ENCODE measurements around the gene UBAP2.
A peak's percentile ranks its signal among the peaks of the same experiment; 100 is the strongest.

Gene UBAP2

GRCh38 chr9:34048727-34049629, at the start of gene UBAP2:
Gene UBAP2 (minus strand): TSS chr9:34048887. CDS start chr9:34017148, 31,739 bp downstream.
- FAIRE-seq (no peak), DNase-seq (ENCODE audit: low spot score) (peak; percentile 85)

DNA sequence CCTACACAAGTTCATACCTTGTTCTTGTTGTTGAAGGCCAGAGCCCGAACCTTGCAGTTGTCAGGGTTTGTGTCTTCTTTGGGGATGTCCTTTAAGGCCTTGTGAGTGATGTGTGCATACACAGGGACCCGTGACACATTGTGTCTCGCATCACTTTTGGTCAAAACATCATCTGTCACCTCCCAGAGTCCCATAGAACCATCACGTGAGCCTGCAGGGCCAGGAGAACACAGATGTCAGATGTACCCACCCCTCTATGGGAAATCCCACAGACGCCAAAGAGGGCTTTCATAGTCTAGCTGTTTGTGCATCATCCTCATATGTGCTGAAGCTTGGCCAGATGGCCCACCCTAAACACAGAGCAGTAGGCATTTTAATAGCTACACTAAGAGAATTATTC, 49.6 kb upstream of the UBAP2 start:
- FAIRE-seq (no peak), DNase-seq (ENCODE audit: low spot score) (no peak)

DNA sequence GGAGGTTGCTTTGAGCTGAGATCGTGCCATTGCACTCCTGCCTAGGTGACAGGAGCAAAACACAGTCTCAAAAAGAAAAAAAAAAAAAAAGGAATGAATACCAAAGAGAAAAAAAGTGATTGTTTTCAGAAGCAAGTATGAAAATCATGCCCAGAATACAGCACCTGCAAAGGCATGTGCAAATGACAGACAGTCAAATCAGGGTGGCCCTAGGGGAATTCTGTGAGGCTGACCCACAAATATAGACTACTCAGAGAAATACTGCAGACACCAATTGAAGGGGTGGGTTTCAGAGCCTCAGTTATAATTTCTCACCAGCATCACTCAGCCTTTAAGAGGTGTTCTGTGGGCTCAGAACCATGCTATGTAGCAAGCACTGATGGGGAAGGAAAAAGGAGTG, 49.2 kb upstream of the UBAP2 start:
- no peak for DNase-seq (ENCODE audit: low spot score)
- no peak for FAIRE-seq

DNA sequence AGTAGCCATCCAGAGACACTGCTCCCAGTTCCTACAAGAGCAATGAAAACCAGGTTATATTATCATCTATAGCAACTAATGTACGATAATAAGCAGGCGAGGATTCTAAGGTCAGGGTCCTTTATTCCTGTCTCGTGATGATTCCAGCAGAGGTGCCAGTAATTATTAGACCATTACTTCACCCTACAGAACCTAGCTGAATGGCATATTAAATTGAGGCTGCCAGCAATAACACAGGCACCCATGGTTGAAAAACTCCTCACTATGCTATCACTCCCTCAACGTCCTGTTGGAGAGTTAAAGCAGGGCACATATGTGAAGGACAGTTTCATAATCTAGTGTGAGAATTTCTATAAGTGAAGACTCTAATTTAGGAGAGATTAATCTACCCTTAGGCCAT, 48.1 kb upstream of the UBAP2 start:
- DNase-seq (ENCODE audit: low spot score), result no peak
- FAIRE-seq, result no peak

DNA sequence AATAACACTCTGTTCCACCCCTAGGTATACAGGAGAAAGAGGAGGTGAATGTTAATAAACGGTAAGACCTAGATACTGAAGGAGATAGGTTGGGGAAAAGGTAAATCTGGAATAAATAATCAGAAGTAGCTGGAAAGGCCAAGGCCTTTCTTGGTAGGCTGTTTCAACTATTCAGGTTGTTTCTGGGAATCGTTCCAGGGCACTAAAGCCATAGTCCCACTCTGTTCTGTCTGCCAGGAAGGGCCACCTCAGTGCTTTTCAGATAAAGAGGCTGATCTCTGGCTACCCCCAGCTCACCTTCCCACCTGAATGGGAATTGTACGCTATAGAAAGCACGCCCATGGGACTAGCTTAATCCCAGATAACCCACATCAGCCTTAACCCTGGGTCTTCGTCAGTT, 44.9 kb upstream of the UBAP2 start:
- FAIRE-seq (no peak), DNase-seq (ENCODE audit: low spot score) (no peak)

DNA sequence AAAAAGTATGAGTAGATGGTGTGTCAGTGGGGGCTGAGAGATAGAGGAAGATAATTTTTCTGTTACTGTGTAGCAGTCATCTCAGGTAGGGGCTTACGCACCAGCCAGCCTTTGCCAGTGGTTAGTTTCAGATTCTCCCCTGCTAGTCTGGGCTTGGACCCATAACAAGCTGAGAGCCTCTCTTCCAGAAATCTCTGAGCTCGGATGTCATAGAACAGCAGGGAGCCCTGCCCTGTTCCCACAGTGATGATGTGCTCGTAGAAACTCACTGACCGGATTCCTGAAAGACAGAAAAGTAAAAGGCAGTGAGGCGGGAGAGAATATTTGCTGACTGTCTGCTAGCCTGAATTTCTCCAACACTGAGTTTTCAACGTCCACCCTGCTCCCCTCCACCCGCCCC, 40.6 kb upstream of the UBAP2 start:
- DNase-seq (ENCODE audit: low spot score) (peak; percentile 39), FAIRE-seq (no peak)

- no peak for FAIRE-seq
- no peak for DNase-seq (ENCODE audit: low spot score)
Observed at GRCh38 chr9:34087370-34087769, 38.7 kb upstream of the UBAP2 start.

DNA sequence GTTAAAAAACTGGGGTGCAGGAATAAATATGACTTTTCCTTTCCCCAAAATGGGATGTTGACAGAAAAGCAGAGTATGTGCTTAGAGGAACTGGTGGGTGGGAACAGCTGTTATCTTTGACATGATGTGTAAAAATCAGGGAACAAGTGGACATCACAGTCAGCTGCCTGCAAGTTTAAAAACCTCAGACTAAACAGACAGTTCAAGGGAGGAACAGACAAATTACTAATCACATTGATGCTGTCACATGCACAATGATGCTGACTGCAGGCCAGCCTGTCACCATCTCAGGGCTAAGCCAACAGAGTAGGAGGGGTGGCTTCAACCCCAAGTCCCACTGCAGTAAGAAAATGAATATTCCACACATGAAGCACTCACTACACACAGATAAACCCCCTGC, 38.2 kb upstream of the UBAP2 start:
- DNase-seq (ENCODE audit: low spot score) (no peak), FAIRE-seq (no peak)

GRCh38 chr9:34085581-34086500, 37.2 kb upstream of the UBAP2 start:
- DNase-seq (ENCODE audit: low spot score), result no peak

GRCh38 chr9:34084562-34084961, 35.9 kb upstream of the UBAP2 start:
- FAIRE-seq (no peak), DNase-seq (ENCODE audit: low spot score) (no peak)

More at GRCh38 chr9:34085581-34086500, 37.2 kb upstream of the UBAP2 start:
- FAIRE-seq, result no peak

GRCh38 chr9:34079181-34079580, 30.5 kb upstream of the UBAP2 start:
- FAIRE-seq, result no peak
- peak; percentile 50 for DNase-seq (ENCODE audit: low spot score)

DNA sequence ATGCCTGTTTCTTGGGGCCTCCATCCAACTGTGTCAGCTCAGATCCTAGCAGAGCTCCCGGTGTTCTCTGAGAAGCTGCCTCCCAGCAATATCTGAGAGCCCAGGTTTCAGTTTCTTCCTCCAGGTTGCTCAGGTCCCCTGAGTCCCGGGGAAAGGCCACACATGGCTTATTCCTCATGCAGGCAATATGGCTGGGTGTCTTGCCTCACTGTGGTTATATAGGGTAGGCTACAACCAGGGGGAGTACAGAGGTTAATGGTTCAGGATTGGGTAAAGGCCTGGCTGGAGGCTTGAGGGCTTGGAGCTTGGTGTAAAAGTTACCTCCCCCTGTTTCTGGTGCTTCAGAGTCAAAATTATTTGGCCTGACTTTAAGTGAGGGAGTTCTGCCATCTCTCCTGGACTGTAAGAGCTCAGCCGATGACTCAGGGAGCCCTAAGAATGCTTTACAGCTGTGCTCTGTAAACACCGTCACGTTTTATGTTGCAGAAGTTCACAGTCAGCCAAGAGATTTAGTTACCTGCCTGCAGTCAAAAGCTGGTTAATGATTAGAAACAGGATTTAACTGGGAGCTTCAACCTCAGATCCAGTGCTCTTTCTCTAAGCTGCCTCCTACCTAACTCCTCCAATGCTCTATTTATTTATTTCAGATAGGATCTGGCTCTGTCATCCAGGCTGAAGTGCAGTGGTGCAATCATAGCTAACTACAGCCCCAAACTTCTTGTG, 24.3 kb upstream of the UBAP2 start:
- FAIRE-seq, result peak; percentile 20
- peak; percentile 56 for DNase-seq (ENCODE audit: low spot score)

GRCh38 chr9:34072410-34072809, 23.7 kb upstream of the UBAP2 start:
- no peak for FAIRE-seq
- no peak for DNase-seq (ENCODE audit: low spot score)

- no peak for FAIRE-seq
Observed at GRCh38 chr9:34070606-34071324, 22.1 kb upstream of the UBAP2 start.

DNA sequence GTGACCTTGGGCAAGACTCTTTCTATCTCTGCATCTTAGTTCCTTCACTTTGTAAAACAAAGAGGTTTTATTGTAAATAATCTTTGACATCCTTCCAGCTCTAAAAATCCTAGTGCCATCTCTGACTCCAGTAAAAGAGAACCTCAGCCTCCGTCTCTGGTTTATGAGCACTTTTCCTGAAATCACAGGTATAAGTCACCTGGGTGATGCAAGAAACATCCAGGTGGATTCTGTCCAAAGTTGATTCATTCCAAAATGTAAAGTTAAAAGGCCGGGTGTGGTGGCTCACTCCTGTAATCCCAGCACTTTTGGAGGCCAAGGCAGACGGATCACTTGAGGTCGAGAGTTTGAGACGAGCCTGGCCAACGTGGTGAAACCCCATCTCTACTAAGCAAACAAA, 21.1 kb upstream of the UBAP2 start:
- no peak for FAIRE-seq

More at GRCh38 chr9:34070606-34071324, 22.1 kb upstream of the UBAP2 start:
- DNase-seq (ENCODE audit: low spot score), result no peak

DNA sequence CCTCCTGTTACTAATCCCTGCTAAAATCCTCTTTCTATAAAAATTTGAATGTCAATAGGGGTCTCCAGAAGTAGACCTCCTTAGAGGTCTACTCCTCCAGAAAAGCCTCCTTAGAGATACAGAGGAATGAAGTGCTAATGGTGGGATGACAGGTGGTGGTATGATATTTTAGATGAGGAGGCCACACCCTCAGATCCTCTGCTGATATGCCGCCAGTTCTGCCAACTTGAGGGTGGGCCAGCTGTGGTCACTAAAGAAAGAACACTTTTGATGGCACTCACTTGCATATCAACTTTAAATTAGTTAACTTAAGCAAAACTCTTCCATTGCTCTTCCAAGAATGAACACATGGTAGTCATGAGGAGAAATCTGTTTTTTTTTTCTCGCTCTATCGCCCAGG, 16.9 kb upstream of the UBAP2 start:
- no peak for FAIRE-seq
- DNase-seq (ENCODE audit: low spot score), result no peak

More for the DNA sequence above, 21.1 kb upstream of the UBAP2 start:
- no peak for DNase-seq (ENCODE audit: low spot score)

- FAIRE-seq (no peak), DNase-seq (ENCODE audit: low spot score) (no peak)
Observed at GRCh38 chr9:34059954-34060353, 11.3 kb upstream of the UBAP2 start.

- DNase-seq (ENCODE audit: low spot score), result no peak
- no peak for FAIRE-seq
Observed at GRCh38 chr9:34059281-34059680, 10.6 kb upstream of the UBAP2 start.

GRCh38 chr9:34049630-34050384, 1.1 kb upstream of the UBAP2 start:
- FAIRE-seq (no peak), DNase-seq (ENCODE audit: low spot score) (no peak)
